Measurements from ENCODE around the gene GRID1. TPM values are rescaled to one million over a fixed set of nuclear protein-coding genes. Genes with fewer than 3 reads are reported as not detected.

GRID1 gene
- total and polyA plus RNA-seq, 10 donors: 0.06 to 0.42 (median 0.15) TPM; not detected in 4

DNA sequence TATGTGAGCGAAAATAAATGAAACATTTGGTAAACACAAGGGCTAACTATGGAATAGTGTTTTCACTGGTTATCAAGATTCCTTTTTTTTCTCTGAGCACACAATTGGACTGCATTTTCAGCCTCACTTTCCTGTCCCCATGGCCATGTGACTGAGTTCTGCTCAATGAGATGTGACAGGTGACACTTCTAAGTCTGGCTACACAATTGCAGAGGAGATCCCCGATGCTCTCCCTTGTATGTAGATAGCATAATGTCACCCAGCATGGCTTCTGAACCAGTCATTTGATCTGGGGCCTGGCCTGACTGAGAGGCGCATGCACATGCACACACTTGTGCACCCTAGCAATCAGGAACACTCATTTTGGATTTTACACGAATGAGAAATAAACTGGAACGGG is 581.8 kb downstream of the GRID1 start:
- intact Hi-C loops (cut with DNase I; ENCODE audit: low total_unique reads): loop anchor here (10.0 kb wide), 1 partner anchor 590 kb away; no protein-coding TSS in a partner anchor

DNA sequence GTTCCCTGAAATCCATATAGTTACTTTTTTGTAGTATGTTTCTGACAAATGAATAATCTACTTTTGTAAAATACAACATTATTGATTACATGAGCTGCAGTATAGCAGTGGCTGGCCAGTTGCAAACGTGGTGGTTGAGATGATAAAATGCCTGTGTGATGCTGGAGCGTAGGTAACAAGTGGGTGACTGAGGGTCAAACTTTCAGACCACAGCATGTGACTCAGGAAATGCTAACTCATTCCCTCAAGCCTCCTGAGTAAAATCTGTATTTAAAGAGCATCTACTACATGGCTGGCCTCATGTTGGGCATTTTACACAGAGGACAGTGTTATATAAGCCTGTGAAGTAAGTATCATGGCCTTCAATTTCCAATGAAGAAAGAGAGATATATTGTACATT is 585.2 kb downstream of the GRID1 start:
- WGBS, 5 donors: 39 to 66% (median 66%) methylated on average over 2 of the region's 2 CpGs
- no peak overlapping the region for H3K27ac ChIP-seq
- DNase-seq: no peak
- H3K36me3 ChIP-seq: no peaks in the 10 kb centered on the region
- no peaks in the 10 kb centered on the region for H3K27me3 ChIP-seq (replicated peaks in 1 of 7)
- intact Hi-C loops (cut with DNase I; ENCODE audit: low total_unique reads): loop anchor here (10.0 kb wide), 1 partner anchor 593 kb away; no protein-coding TSS in a partner anchor
- no peaks in the 10 kb centered on the region for H3K4me1 ChIP-seq
- no peak for TF ChIP-seq POLR2AphosphoS5 (IDR thresholded peaks at IDR 0.05)
- TF ChIP-seq, protein P1, sequence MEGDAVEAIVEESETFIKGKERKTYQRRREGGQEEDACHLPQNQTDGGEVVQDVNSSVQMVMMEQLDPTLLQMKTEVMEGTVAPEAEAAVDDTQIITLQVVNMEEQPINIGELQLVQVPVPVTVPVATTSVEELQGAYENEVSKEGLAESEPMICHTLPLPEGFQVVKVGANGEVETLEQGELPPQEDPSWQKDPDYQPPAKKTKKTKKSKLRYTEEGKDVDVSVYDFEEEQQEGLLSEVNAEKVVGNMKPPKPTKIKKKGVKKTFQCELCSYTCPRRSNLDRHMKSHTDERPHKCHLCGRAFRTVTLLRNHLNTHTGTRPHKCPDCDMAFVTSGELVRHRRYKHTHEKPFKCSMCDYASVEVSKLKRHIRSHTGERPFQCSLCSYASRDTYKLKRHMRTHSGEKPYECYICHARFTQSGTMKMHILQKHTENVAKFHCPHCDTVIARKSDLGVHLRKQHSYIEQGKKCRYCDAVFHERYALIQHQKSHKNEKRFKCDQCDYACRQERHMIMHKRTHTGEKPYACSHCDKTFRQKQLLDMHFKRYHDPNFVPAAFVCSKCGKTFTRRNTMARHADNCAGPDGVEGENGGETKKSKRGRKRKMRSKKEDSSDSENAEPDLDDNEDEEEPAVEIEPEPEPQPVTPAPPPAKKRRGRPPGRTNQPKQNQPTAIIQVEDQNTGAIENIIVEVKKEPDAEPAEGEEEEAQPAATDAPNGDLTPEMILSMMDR (IDR thresholded peaks at IDR 0.05 in 8 of 11, conservative IDR thresholded peaks at IDR 0.05 in 3 of 11): no peak
- TF ChIP-seq POLR2A (IDR thresholded peaks at IDR 0.05): no peak
- no peak overlapping the region for H3K4me3 ChIP-seq
- no peaks in the 10 kb centered on the region for H3K9me3 ChIP-seq

More for the DNA sequence above, 581.8 kb downstream of the GRID1 start:
- no peak for DNase-seq
- Histone ChIP-seq H3K4me3 (no peak overlapping the region), H3K27me3 (replicated peaks in 1 of 7) (no peaks in the 10 kb centered on the region), H3K4me1 (no peaks in the 10 kb centered on the region), H3K36me3 (no peaks in the 10 kb centered on the region), H3K9me3 (no peaks in the 10 kb centered on the region), H3K27ac (no peak overlapping the region)
- TF ChIP-seq POLR2AphosphoS5 (IDR thresholded peaks at IDR 0.05): no peak
- no peak for TF ChIP-seq POLR2A (IDR thresholded peaks at IDR 0.05)
- TF ChIP-seq, protein P1 (IDR thresholded peaks at IDR 0.05 in 8 of 11, conservative IDR thresholded peaks at IDR 0.05 in 3 of 11): no peak
- WGBS, 5 donors: 71 to 89% (median 74%) methylated on average over 5 of the region's 5 CpGs

DNA sequence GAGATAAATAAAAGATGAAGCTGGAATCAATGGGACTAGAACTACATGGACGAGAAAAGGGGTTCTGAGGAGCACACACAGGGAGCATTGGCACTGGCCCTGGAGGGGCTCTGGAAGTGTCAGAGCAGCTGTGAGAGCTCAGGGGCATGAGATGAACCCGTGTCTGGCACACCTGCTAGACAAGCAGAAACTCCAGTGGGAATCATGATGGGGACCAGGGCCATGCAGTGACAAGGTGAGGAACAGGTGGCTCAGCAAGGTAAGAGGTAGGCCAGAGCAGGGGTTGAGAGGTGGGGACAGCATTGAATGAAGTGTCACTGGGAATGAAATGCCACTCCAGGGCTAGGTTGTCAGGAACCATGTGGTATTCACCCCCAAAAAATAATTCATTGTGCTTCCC is 588.5 kb downstream of the GRID1 start:
- Histone ChIP-seq H3K4me1 (no peaks in the 10 kb centered on the region), H3K4me3 (no peak overlapping the region), H3K27me3 (replicated peaks in 1 of 7) (no peaks in the 10 kb centered on the region), H3K27ac (no peak overlapping the region), H3K36me3 (no peaks in the 10 kb centered on the region), H3K9me3 (peaks cover 0 to 5% (median 0%) of the 10 kb centered on the region in 8 donors)
- intact Hi-C loops (cut with DNase I; ENCODE audit: low total_unique reads): no loop called here
- WGBS, 5 donors: 63 to 74% (median 69%) methylated on average over 2 of the region's 2 CpGs
- DNase-seq: no peak
- TF ChIP-seq, protein P1 (IDR thresholded peaks at IDR 0.05 in 8 of 11, conservative IDR thresholded peaks at IDR 0.05 in 3 of 11): no peak
- TF ChIP-seq POLR2A (IDR thresholded peaks at IDR 0.05): no peak
- TF ChIP-seq POLR2AphosphoS5 (IDR thresholded peaks at IDR 0.05): no peak

DNA sequence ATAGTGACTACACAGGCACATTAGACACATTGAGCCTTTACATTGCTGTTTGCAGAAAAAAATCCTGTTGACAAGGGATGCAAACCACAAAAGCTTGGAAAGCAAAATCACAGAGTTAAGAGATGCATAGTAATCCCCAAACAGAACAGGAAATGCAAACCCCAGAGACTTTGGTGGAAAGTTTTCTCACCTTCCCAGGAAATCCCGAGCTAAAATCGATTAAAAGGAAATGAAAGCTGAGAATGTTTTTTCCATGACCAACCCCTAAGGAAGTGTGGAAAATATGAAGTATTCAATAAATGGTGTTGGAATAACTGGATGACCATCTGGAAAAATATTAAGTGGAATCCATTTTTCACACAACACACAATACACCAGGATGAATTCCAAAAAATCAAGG is 598.7 kb downstream of the GRID1 start:
- WGBS, 5 donors: 38 to 65% (median 49%) methylated on average over 2 of the region's 2 CpGs
- Histone ChIP-seq H3K9me3 (peaks cover 0 to 16% (median 7%) of the 10 kb centered on the region in 8 donors), H3K4me1 (no peaks in the 10 kb centered on the region), H3K27ac (no peak overlapping the region), H3K27me3 (replicated peaks in 1 of 7) (no peaks in the 10 kb centered on the region), H3K36me3 (no peaks in the 10 kb centered on the region), H3K4me3 (no peak overlapping the region)
- intact Hi-C loops (cut with DNase I; ENCODE audit: low total_unique reads): no loop called here
- TF ChIP-seq POLR2AphosphoS5 (IDR thresholded peaks at IDR 0.05) (no peak), POLR2A (IDR thresholded peaks at IDR 0.05) (no peak)
- TF ChIP-seq, protein P1 (IDR thresholded peaks at IDR 0.05 in 8 of 11, conservative IDR thresholded peaks at IDR 0.05 in 3 of 11): no peak
- DNase-seq: no peak
